ENCODE measurements around the gene RABEP2.

Gene RABEP2

GRCh38 chr16:28865722-28866453 is 59.1 kb downstream of the RABEP2 start:
- no peaks in the 10 kb centered on the region for H3K27me3 ChIP-seq (ENCODE audit: low read depth, low read length)
- H3K9me3 ChIP-seq (ENCODE audit: control insufficient read depth in 1 of 2, low read length in 2 of 2), result no peaks in the 10 kb centered on the region
- no peak overlapping the region for H3K27ac ChIP-seq (ENCODE audit: low read length)
- H3K36me3 ChIP-seq (ENCODE audit: control insufficient read depth in 1 of 2, insufficient read depth in 2 of 2, low read length in 2 of 2), result peaks cover 26 to 43% of the 10 kb centered on the region in 2 donors
- H3K4me3 ChIP-seq (ENCODE audit: low read depth in 1 of 2, low read length in 2 of 2), result no peak overlapping the region
- peaks cover 6 to 23% of the 10 kb centered on the region in 2 donors for H3K4me1 ChIP-seq (ENCODE audit: control insufficient read depth in 1 of 2, insufficient read depth in 2 of 2, low read length in 2 of 2)

DNA sequence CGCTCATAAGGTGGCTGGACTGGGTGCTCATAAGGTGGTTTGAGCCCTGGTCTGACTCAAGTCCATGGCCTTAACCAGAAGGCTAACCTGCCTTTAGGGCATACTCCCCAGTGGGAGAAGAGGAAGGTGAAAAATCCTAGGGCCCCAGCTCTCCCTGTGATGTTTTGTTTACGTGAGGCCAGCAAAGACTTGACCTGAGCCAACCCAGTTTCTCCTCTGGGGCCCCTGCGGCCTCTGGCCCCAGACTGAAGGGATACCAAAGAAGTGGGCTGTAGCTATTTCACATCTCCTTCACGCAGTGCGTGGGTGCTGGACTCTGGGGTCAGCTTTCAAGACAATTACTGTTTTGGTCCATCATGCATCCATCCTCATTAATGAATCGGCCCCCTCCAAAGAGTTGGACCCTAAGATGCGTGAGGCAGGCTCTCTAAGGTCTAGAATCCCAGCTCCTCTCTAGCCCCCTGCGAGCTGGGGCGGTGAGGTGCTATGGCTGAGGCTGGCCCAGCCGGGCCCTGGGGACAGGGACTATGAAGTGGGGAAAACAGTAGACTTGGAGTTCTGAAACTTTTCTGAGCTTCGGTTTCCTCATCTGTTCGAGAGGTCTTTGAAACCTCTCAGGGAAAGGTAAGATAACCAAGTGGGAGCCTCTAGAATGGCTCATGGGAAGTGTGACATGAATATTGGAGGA is 59.9 kb downstream of the RABEP2 start:
- peak overlapping the region; percentile 67 for H3K27ac ChIP-seq (ENCODE audit: low read length)

DNA sequence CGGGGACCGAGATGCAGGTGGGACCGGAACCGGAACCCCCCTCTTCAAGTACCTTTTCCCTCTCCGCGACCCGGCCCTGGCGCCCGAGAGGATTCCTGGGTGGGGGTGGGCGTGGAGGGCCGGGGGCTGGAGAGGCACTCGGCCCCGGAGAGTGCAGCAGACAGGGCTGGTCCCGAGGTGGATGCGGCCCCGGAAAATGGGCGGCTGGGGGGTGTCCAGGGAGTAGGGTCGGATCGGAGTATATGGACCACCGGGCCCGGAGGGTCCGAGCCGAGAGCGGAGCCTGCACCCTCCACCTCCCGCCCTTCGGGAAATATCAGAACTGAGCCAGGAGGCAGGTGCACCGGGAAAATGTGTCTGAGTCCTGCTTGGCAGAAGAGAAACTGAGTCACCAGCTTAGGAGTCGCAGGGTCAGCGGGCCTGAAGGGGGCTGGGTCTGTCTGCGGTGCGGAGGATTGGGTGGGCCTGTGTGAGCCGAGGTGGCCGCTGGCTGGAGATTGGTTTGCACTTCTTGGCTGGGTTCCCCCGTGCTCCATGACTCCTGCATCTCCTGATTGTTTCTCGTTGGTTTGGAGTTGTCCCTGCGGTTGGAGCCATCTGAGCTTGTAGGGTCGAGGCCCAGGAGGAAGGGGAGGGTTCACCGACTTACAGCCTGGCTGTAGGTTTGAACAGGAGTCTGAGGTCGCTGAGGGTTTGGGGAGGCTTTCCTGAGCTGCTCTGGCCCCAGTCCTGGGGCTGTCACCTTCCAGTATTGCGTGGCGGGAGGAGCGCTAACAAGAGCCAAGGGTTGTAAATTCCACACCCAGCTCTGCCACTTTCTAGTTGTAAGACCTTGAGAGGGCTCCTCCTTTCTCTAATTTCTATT is 60.9 kb downstream of the RABEP2 start:
- peak overlapping the region; percentile 82 to 83 for H3K4me3 ChIP-seq (ENCODE audit: low read depth in 1 of 2, low read length in 2 of 2)
- H3K4me1 ChIP-seq (ENCODE audit: control insufficient read depth in 1 of 2, insufficient read depth in 2 of 2, low read length in 2 of 2), result peaks cover 6 to 23% of the 10 kb centered on the region in 2 donors
- H3K27ac ChIP-seq (ENCODE audit: low read length), result peak overlapping the region; percentile 91
- H3K27me3 ChIP-seq (ENCODE audit: low read depth, low read length), result no peaks in the 10 kb centered on the region
- no peaks in the 10 kb centered on the region for H3K9me3 ChIP-seq (ENCODE audit: control insufficient read depth in 1 of 2, low read length in 2 of 2)
- H3K36me3 ChIP-seq (ENCODE audit: control insufficient read depth in 1 of 2, insufficient read depth in 2 of 2, low read length in 2 of 2), result peaks cover 13 to 27% of the 10 kb centered on the region in 2 donors

More for the DNA sequence above, 59.9 kb downstream of the RABEP2 start:
- Histone ChIP-seq H3K9me3 (ENCODE audit: control insufficient read depth in 1 of 2, low read length in 2 of 2) (no peaks in the 10 kb centered on the region), H3K27me3 (ENCODE audit: low read depth, low read length) (no peaks in the 10 kb centered on the region), H3K4me1 (ENCODE audit: control insufficient read depth in 1 of 2, insufficient read depth in 2 of 2, low read length in 2 of 2) (peaks cover 6 to 23% of the 10 kb centered on the region in 2 donors), H3K36me3 (ENCODE audit: control insufficient read depth in 1 of 2, insufficient read depth in 2 of 2, low read length in 2 of 2) (peaks cover 23 to 37% of the 10 kb centered on the region in 2 donors), H3K4me3 (ENCODE audit: low read depth in 1 of 2, low read length in 2 of 2) (peak overlapping the region; percentile 82 to 83)

- Histone ChIP-seq H3K4me3 (ENCODE audit: low read depth in 1 of 2, low read length in 2 of 2) (no peak overlapping the region), H3K27ac (ENCODE audit: low read length) (no peak overlapping the region), H3K36me3 (ENCODE audit: control insufficient read depth in 1 of 2, insufficient read depth in 2 of 2, low read length in 2 of 2) (peaks cover 0 to 3% of the 10 kb centered on the region in 2 donors)
Measured at GRCh38 chr16:28859326-28859725, 65.7 kb downstream of the RABEP2 start.

DNA sequence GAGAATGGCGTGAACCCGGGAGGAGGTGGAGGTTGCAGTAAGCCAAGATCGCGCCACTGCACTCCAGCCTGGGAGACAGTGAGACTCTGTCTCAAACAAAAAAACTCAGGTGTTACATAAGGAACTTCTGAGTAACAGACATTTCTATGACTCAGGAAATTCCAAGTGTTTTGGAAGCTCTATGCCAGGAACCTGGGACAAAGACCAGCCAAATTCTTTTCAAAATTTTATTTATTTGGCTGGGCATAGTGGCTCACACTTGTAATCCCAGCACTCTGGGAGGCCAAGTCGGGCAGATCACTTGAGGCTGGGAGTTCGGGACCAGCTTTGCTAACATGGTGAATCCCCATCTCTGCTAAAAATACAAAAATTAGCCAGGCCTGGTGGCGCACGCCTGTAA is 66.6 kb downstream of the RABEP2 start:
- peaks cover 0 to 1% of the 10 kb centered on the region in 2 donors for H3K36me3 ChIP-seq (ENCODE audit: control insufficient read depth in 1 of 2, insufficient read depth in 2 of 2, low read length in 2 of 2)
- H3K27ac ChIP-seq (ENCODE audit: low read length), result no peak overlapping the region
- no peaks in the 10 kb centered on the region for H3K27me3 ChIP-seq (ENCODE audit: low read depth, low read length)
- H3K4me1 ChIP-seq (ENCODE audit: control insufficient read depth in 1 of 2, insufficient read depth in 2 of 2, low read length in 2 of 2), result peaks cover 0 to 3% of the 10 kb centered on the region in 2 donors
- no peak overlapping the region for H3K4me3 ChIP-seq (ENCODE audit: low read depth in 1 of 2, low read length in 2 of 2)
- H3K9me3 ChIP-seq (ENCODE audit: control insufficient read depth in 1 of 2, low read length in 2 of 2), result no peaks in the 10 kb centered on the region

More at GRCh38 chr16:28859326-28859725, 65.7 kb downstream of the RABEP2 start:
- no peaks in the 10 kb centered on the region for H3K27me3 ChIP-seq (ENCODE audit: low read depth, low read length)
- H3K9me3 ChIP-seq (ENCODE audit: control insufficient read depth in 1 of 2, low read length in 2 of 2), result no peaks in the 10 kb centered on the region
- H3K4me1 ChIP-seq (ENCODE audit: control insufficient read depth in 1 of 2, insufficient read depth in 2 of 2, low read length in 2 of 2), result peaks cover 1 to 6% of the 10 kb centered on the region in 2 donors
